ENCODE measurements around the gene RPS19. TPM values are rescaled to one million over a fixed set of nuclear protein-coding genes. Genes with fewer than 3 reads are reported as not detected.
A peak's percentile ranks its signal among the peaks of the same experiment; 100 is the strongest.

Gene RPS19
- total RNA-seq, 2 donors from 2014 or later, result 1,179 to 1,248 TPM

DNA sequence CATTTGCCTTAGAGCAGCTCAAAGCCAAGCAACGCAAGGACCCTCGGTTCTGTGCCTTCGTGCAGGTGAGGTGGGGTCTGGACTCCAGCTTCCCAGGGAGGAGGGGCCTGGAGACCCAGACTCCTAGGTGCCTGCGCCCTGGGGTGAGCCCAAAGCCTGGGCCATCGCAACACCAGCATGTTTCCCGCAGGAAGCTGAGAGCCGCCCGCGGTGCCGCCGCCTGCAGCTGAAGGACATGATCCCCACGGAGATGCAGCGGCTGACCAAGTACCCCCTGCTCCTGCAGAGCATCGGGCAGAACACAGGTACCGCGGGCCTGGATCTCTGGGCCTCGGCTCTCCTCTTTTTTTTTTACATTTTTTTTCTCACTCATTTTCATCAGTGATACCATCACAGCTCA lies 42.5 kb downstream of the RPS19 start:
- intact Hi-C loops (cut with DNase I), result no loop called here
- no peak overlapping the region for H3K27ac ChIP-seq
- H3K36me3 ChIP-seq, result peaks cover 2 to 19% of the 10 kb centered on the region in 2 donors
- H3K4me1 ChIP-seq (replicated peaks), result peaks cover 5% of the 10 kb centered on the region
- TF ChIP-seq POLR2AphosphoS5 (IDR thresholded peaks at IDR 0.05), result no peak
- 91% methylated on average over 14 of the region's 17 CpGs for WGBS
- H3K27me3 ChIP-seq (replicated peaks; ENCODE audit: insufficient read depth), result no peaks in the 10 kb centered on the region
- no peak overlapping the region for H3K4me3 ChIP-seq
- no peaks in the 10 kb centered on the region for H3K9me3 ChIP-seq
- no peak for DNase-seq (ENCODE audit: low spot score)

DNA sequence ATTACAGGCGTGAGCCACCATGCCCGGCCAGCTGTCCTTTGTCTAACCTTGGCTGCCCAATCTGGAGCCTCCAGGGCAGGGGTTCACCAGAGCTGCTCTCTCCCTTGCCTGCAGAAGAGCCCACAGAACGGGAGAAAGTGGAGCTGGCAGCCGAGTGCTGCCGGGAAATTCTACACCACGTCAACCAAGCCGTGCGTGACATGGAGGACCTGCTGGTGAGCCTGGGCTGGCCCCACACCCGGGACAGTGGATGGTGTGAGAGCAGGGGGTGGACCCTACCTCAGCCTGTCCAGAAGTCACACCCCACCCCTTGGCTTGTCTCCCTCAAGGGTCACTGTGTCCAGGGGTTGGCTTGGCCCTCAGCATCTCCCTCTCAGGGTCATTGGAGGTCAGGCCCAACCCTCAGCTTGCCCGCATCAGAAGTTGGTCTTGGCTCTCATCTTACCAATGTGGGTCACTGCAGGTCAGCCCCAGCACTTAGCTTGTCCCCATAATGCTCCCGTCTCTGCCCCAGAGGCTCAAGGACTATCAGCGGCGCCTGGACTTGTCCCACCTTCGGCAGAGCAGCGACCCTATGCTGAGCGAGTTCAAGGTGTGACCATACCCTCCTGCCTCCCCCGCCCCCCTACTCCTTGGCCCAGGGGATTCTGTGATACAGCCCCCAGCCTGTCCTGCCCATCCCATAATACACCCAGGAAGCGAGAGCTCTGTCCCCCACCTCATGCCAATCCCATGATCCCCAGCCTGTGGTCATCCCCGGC lies 43.3 kb downstream of the RPS19 start:
- Histone ChIP-seq H3K27me3 (replicated peaks; ENCODE audit: insufficient read depth) (no peaks in the 10 kb centered on the region), H3K4me1 (replicated peaks) (peaks cover 5% of the 10 kb centered on the region), H3K36me3 (peaks cover 2 to 19% of the 10 kb centered on the region in 2 donors), H3K4me3 (no peak overlapping the region), H3K9me3 (no peaks in the 10 kb centered on the region), H3K27ac (peak overlapping the region; percentile 54 to 72)
- TF ChIP-seq POLR2A (IDR thresholded peaks at IDR 0.05) (no peak), POLR2AphosphoS5 (IDR thresholded peaks at IDR 0.05) (no peak)
- TF ChIP-seq, protein P1, sequence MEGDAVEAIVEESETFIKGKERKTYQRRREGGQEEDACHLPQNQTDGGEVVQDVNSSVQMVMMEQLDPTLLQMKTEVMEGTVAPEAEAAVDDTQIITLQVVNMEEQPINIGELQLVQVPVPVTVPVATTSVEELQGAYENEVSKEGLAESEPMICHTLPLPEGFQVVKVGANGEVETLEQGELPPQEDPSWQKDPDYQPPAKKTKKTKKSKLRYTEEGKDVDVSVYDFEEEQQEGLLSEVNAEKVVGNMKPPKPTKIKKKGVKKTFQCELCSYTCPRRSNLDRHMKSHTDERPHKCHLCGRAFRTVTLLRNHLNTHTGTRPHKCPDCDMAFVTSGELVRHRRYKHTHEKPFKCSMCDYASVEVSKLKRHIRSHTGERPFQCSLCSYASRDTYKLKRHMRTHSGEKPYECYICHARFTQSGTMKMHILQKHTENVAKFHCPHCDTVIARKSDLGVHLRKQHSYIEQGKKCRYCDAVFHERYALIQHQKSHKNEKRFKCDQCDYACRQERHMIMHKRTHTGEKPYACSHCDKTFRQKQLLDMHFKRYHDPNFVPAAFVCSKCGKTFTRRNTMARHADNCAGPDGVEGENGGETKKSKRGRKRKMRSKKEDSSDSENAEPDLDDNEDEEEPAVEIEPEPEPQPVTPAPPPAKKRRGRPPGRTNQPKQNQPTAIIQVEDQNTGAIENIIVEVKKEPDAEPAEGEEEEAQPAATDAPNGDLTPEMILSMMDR (IDR thresholded peaks at IDR 0.05), result no peak
- DNase-seq (ENCODE audit: low spot score), result no peak
- intact Hi-C loops (cut with DNase I), result no loop called here
- 87% methylated on average over 19 of the region's 19 CpGs for WGBS

DNA sequence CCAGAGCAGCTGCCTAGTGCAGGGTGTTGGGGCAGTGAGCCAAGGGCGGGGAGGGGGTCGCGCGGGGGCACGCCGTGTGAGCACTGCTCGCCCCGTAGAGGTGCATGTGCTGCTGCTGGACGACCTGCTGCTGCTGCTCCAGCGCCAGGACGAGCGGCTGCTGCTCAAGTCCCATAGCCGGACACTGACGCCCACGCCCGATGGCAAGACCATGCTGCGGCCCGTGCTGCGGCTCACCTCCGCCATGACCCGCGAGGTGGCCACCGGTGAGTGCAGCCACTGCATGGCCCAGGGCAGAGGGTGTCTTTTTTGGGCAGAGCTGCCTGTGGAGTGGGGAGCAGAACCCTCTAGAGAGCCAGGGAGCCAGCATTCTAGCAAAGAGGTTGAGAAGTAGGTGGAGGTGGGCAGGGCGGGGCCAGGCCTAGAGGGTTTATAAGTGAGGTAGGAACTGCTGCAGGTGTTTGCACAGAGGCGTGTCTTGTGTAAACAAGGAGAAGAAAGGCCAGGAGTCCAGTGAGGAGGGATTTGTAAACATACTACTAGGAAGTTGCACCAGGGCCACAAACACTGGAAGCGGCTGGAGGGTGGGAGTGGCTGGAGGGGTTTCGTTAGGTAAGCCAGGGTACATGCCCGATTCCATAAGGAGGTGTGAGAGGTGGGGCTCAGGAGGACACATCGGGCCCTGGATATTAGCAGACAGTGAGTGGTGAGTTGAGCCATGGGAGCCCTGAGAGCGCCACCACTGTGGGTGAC lies 44.2 kb downstream of the RPS19 start:
- Histone ChIP-seq H3K4me3 (peak overlapping the region in 1 of 2 donors; percentile 25), H3K27me3 (replicated peaks; ENCODE audit: insufficient read depth) (no peaks in the 10 kb centered on the region), H3K27ac (peak overlapping the region; percentile 60 to 72), H3K9me3 (no peaks in the 10 kb centered on the region), H3K36me3 (peaks cover 2 to 19% of the 10 kb centered on the region in 2 donors), H3K4me1 (replicated peaks) (peaks cover 5% of the 10 kb centered on the region)
- TF ChIP-seq POLR2A (IDR thresholded peaks at IDR 0.05) (no peak), POLR2AphosphoS5 (IDR thresholded peaks at IDR 0.05) (peak; percentile 80)
- peak; percentile 77 for DNase-seq (ENCODE audit: low spot score)
- WGBS, result 50% methylated on average over 17 of the region's 30 CpGs
- intact Hi-C loops (cut with DNase I), result no loop called here

DNA sequence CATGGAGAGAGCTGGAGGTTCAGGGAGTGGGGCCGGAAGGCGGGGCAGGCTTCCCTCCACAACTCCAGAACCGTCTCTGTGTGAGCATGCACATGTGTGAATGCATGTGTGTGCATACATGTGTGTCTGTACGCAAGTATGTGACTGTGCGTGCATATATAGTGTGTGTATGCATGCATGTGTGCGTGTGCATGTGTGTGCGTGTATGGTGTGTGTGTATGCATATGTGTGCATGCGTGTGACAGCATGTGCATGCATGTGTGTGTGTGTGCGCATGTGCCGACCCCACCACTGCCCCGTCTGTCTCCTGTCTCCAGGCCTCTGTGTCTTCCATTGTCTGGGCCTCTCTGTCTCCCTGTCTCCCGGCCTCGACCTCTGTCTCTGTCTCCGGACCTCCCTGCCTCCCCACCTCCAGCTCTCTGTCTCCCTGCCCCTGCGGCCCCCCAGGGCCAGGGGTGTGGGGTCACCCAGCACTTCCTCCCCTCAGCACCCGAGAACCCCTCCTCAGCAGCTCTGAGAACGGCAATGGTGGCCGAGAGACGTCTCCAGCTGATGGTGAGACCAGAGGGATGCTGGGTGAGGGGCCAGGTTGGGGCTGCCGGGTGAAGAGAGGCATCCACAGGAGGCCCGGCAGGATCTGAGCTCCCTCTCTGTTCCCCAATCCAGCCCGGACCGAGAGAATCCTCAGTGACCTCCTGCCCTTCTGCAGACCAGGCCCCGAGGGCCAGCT lies 45.4 kb downstream of the RPS19 start:
- intact Hi-C loops (cut with DNase I), result no loop called here
- no peaks in the 10 kb centered on the region for H3K27me3 ChIP-seq (replicated peaks; ENCODE audit: insufficient read depth)
- 86% methylated on average over 24 of the region's 24 CpGs for WGBS
- H3K4me1 ChIP-seq (replicated peaks), result peaks cover 5% of the 10 kb centered on the region
- TF ChIP-seq POLR2A (IDR thresholded peaks at IDR 0.05), result no peak
- TF ChIP-seq POLR2AphosphoS5 (IDR thresholded peaks at IDR 0.05), result no peak
- TF ChIP-seq, protein P1 (IDR thresholded peaks at IDR 0.05), result no peak
- no peak overlapping the region for H3K27ac ChIP-seq
- H3K9me3 ChIP-seq, result no peaks in the 10 kb centered on the region
- H3K4me3 ChIP-seq, result peak overlapping the region in 1 of 2 donors; percentile 25
- no peak for DNase-seq (ENCODE audit: low spot score)
- H3K36me3 ChIP-seq, result peaks cover 2 to 19% of the 10 kb centered on the region in 2 donors

DNA sequence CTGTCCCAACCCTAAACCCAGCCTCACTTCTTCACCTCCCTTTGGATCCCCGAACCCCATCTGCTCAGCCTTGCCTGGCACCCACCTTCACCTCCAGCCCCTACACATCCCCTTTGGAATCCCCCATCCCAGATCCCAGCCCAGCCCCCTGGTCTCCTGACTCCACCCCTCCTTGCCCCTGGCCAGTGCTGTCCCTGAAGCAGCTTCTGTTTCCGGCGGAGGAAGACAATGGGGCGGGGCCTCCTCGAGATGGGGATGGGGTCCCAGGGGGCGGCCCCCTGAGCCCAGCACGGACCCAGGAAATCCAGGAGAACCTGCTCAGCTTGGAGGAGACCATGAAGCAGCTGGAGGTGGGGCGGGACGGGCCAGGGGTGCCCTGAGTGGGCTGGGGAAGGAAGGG lies 46.2 kb downstream of the RPS19 start:
- intact Hi-C loops (cut with DNase I), result no loop called here
- H3K27me3 ChIP-seq (replicated peaks; ENCODE audit: insufficient read depth), result no peaks in the 10 kb centered on the region
- WGBS, result 76% methylated on average over 9 of the region's 9 CpGs
- peaks cover 5% of the 10 kb centered on the region for H3K4me1 ChIP-seq (replicated peaks)
- H3K27ac ChIP-seq, result no peak overlapping the region
- H3K4me3 ChIP-seq, result no peak overlapping the region
- DNase-seq (ENCODE audit: low spot score), result no peak
- H3K36me3 ChIP-seq, result peaks cover 2 to 19% of the 10 kb centered on the region in 2 donors
- TF ChIP-seq, protein P1 (IDR thresholded peaks at IDR 0.05), result no peak
- TF ChIP-seq POLR2A (IDR thresholded peaks at IDR 0.05) (no peak), POLR2AphosphoS5 (IDR thresholded peaks at IDR 0.05) (no peak)
- H3K9me3 ChIP-seq, result no peaks in the 10 kb centered on the region

Data from prostate gland (tissue), 2 donors.